ENCODE data around the gene PIK3R5. TPM values are rescaled to one million over a fixed set of nuclear protein-coding genes. Genes with fewer than 3 reads are reported as not detected.

Gene PIK3R5, protein sequence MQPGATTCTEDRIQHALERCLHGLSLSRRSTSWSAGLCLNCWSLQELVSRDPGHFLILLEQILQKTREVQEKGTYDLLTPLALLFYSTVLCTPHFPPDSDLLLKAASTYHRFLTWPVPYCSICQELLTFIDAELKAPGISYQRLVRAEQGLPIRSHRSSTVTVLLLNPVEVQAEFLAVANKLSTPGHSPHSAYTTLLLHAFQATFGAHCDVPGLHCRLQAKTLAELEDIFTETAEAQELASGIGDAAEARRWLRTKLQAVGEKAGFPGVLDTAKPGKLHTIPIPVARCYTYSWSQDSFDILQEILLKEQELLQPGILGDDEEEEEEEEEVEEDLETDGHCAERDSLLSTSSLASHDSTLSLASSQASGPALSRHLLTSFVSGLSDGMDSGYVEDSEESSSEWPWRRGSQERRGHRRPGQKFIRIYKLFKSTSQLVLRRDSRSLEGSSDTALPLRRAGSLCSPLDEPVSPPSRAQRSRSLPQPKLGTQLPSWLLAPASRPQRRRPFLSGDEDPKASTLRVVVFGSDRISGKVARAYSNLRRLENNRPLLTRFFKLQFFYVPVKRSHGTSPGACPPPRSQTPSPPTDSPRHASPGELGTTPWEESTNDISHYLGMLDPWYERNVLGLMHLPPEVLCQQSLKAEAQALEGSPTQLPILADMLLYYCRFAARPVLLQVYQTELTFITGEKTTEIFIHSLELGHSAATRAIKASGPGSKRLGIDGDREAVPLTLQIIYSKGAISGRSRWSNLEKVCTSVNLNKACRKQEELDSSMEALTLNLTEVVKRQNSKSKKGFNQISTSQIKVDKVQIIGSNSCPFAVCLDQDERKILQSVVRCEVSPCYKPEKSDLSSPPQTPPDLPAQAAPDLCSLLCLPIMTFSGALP
- under 1 TPM; 0.33 to 0.69 TPM for total RNA-seq

DNA sequence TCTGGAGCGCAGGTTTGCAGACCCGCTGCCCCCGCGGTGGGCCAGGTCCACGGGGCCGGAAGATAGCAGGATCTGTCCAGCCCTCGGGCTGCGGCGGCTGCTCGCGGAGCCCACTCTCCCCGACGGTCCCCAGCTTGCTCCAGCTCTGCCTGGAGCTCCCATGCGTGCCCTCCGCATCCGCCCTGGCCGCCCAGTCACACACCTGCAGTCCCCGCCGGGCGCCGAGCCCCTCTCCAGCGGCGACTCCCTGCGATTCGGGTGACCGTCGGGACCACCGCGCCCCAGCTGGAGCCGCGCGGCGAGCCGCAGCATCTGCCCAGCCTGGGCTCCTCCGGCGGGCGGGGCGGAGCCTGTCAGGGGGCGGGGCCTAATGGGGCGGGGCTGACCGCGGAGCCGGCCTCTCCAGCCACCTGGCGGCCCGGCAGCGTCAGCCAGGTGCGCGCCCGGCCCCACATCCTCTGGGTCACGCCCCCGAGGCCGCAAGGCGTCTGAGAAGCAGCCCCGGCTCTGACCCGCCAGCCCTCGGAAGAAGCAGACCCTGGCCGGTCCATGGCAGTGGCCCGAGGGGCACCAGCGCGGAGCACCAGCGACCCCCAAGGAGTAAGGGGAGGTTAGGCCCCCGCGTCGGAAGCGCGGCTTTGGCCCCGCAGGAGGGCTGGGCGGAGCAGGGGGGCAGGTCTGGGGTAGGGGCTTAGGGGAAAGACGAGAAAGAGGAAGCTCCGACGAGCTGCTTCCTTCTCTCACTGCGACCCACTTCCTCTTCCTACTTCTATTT lies at the start of gene PIK3R5:
TSS of gene PIK3R5 (minus strand) at position 314 of the 775 bp plus-strand sequence. CDS start 54,213 bp downstream, outside the sequence.

DNA sequence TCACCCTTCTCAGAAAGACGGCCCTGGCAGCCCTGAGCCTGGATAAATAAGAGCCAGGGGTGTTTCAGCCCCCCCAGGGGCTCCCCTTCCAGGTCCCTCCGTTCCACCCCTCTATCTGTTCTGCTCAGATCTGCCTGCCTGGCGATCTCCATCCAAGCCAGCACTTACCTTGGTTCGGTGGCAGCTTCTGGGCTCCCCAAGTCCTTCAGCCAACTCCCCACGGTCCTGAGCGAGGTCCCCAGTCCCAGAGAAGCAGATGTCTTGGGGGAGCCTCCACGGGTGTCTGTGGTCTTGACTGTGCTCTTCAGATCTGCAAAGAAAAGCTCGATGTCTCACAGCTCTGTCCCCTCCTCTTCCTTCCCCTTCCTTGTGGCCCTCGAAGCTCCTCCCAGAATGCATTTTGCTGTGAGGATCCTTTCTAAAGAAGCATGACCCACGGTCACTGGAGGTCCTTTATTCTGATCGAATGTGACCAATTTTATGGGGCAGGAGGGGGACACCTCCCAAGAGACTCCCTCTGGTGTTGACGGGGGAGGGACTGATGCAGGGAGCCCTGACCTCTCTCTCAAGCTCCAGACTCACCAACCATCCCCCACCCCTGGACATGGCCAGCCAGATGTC lies 98.0 kb downstream of the PIK3R5 start, which contains the start of gene PIK3R6:
TSS of gene PIK3R6 (minus strand) at position 314 of the 621 bp plus-strand sequence. CDS start 17,880 bp downstream, outside the sequence.

Other genes with a start within 250 kb of the PIK3R5 start
- gene CCDC42, start 220.9 kb downstream of the PIK3R5 start, total RNA-seq = not detected
- not detected for gene SPDYE4, start 207.2 kb downstream of the PIK3R5 start, total RNA-seq
- gene MFSD6L, start 166.3 kb downstream of the PIK3R5 start, total RNA-seq = under 1 TPM in 1 of 2 donors, not detected in 1; under 0.01 TPM
- gene PIK3R6, start 98.0 kb downstream of the PIK3R5 start, total RNA-seq = under 1 TPM in 1 of 2 donors, not detected in 1; 0.33 TPM
- gene NTN1, start 55.8 kb upstream of the PIK3R5 start, total RNA-seq = under 1 TPM; 0.33 to 0.34 TPM

Measured in melanocyte of skin (primary cell).